Activated T-helper 2 cell treated with anti-CD3 and anti-CD28 coated beads, Interferon-gamma antibody, Interleukin-2, Interleukin-4, amounts not matched to agents 10 μg/mL and 5 μg/mL and 100 μg/mL, durations not matched to agents 14 hours and 24 hours and 36 hours (primary cell): ENCODE data around the gene NAT10. TPM values are rescaled to one million over a fixed set of nuclear protein-coding genes. Genes with fewer than 3 reads are reported as not detected.

Experiments
- DNase-seq: peaks from one replicate; pipeline ENCODE4 v3.0.0; 2021; ENCODE audit warnings: low spot score
- H3K27ac Mint-ChIP-seq: one replicate; pipeline ENCODE4 v1.8.0; 2021; ENCODE audit warnings: mixed read lengths
- H3K27me3 Mint-ChIP-seq: one replicate; pipeline ENCODE4 v1.8.0; 2021; ENCODE audit warnings: low read depth, mixed read lengths
- H3K36me3 Mint-ChIP-seq: one replicate; pipeline ENCODE4 v1.8.0; 2021; ENCODE audit warnings: low read depth, mixed read lengths
- H3K4me1 Mint-ChIP-seq: one replicate; pipeline ENCODE4 v1.8.0; 2021; ENCODE audit warnings: low read depth, mixed read lengths
- H3K4me3 Mint-ChIP-seq: one replicate; pipeline ENCODE4 v1.8.0; 2021; ENCODE audit warnings: low read depth, mild to moderate bottlenecking, moderate library complexity, mixed read lengths
- H3K9me3 Mint-ChIP-seq: one replicate; pipeline ENCODE4 v1.8.0; 2021; ENCODE audit warnings: mixed read lengths
- intact Hi-C: fragments of 100-400 bp; cut with micrococcal nuclease; formaldehyde crosslinking; loops from one replicate; pipeline ENCODE4 v1.15.1; 2023
- total RNA-seq: library from RNA; stranded (reverse); gene quantifications from 2 replicates; pipeline ENCODE4 v1.2.3, GENCODE V29; 2022

NAT10 gene
- total RNA-seq, 1 donor from 2014 or later, result 124 TPM

GRCh38 chr11:34194576-34195335 is 89.3 kb downstream of the NAT10 start:
- peaks cover 30% of the 10 kb centered on the region for H3K36me3 Mint-ChIP-seq
- no peak overlapping the region for H3K27ac Mint-ChIP-seq

More at GRCh38 chr11:34194576-34195335, 89.3 kb downstream of the NAT10 start:
- no peaks in the 10 kb centered on the region for H3K27me3 Mint-ChIP-seq
- no peak for DNase-seq
- no peaks in the 10 kb centered on the region for H3K9me3 Mint-ChIP-seq
- peaks cover 34% of the 10 kb centered on the region for H3K4me1 Mint-ChIP-seq
- intact Hi-C loops, result no loop called here
- H3K4me3 Mint-ChIP-seq, result no peak overlapping the region

Other genes starting within 250 kb of the NAT10 start
- gene LMO2, start 213.6 kb upstream of the NAT10 start, total RNA-seq, result not detected in 2 replicates
- 285 and 286 TPM in 2 replicates for gene CAPRIN1, start 53.9 kb upstream of the NAT10 start, total RNA-seq